ENCODE measurements around the gene ZFP69. TPM values are rescaled to one million over a fixed set of nuclear protein-coding genes. Genes with fewer than 3 reads are reported as not detected.
"Not testable (repeated sequence)": the region's sequence is repeated elsewhere in the genome, so short reads cannot be mapped to it uniquely, and the experiment has no call there.

The ZFP69 gene
- total RNA-seq, 4 donors from 2014 or later = 2.6 to 3.7 (median 3.6) TPM

DNA sequence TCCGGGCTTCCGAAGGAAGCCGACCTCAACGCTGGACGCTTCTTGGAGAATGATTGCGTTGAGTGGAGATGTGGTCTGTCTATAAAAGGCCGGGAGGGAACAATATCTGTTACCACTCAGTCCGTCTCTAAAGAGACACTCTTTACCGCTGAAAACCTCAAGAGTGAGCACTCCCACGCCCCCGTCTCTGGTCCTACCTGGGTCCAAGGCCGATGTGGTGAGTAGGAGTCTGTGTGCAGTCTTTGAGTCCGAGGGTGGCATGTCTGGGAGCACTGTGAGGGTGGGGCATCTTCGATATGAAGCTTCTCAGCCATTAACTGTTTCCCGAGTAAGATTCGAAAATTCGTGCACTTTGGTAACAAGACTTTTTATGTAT is 576 bp downstream of the ZFP69 start:
- H3K27me3 ChIP-seq = no peaks in the 10 kb centered on the region
- peaks cover 0 to 29% (median 16%) of the 10 kb centered on the region in 3 donors for H3K9me3 ChIP-seq
- peak overlapping the region; percentile 66 to 95 (median 88) for H3K4me3 ChIP-seq
- no peak for TF ChIP-seq POLR2A (IDR thresholded peaks at IDR 0.05)
- TF ChIP-seq, protein P1, sequence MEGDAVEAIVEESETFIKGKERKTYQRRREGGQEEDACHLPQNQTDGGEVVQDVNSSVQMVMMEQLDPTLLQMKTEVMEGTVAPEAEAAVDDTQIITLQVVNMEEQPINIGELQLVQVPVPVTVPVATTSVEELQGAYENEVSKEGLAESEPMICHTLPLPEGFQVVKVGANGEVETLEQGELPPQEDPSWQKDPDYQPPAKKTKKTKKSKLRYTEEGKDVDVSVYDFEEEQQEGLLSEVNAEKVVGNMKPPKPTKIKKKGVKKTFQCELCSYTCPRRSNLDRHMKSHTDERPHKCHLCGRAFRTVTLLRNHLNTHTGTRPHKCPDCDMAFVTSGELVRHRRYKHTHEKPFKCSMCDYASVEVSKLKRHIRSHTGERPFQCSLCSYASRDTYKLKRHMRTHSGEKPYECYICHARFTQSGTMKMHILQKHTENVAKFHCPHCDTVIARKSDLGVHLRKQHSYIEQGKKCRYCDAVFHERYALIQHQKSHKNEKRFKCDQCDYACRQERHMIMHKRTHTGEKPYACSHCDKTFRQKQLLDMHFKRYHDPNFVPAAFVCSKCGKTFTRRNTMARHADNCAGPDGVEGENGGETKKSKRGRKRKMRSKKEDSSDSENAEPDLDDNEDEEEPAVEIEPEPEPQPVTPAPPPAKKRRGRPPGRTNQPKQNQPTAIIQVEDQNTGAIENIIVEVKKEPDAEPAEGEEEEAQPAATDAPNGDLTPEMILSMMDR (IDR thresholded peaks at IDR 0.05) = no peak
- intact Hi-C loops (cut with DNase I) = no loop called here
- peaks cover 0 to 18% (median 0%) of the 10 kb centered on the region in 3 donors for H3K36me3 ChIP-seq
- WGBS, 2 donors = 1% methylated on average over 9 to 17 of the region's 17 CpGs
- peak overlapping the region; percentile 56 to 76 (median 63) for H3K27ac ChIP-seq
- DNase-seq = no peak
- H3K4me1 ChIP-seq = peaks cover 4 to 16% (median 8%) of the 10 kb centered on the region in 3 donors

DNA sequence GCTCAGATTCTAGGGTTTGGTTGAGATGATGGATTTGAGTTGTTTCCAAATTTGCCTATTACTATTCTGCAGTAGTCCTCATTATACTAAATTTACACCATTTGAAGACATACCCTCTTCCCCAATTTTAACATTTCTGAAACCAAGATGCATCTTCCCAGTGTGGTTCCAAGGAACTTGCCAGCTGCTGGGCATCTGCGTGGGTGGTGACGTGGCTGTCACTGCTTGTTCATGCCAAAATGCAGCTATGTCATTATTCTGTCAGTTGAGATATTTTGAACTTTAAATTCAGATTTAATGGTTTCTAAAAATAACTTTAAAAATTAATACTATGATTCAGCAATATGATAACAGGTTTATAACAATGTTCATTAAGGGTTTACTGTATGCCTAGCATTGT is 1.2 kb downstream of the ZFP69 start:
- Histone ChIP-seq H3K4me3 (peak overlapping the region in 3 of 4 donors; percentile 66 to 95 (median 85)), H3K27ac (no peak overlapping the region), H3K9me3 (peaks cover 0 to 23% (median 16%) of the 10 kb centered on the region in 3 donors), H3K27me3 (no peaks in the 10 kb centered on the region), H3K4me1 (peaks cover 4 to 16% (median 8%) of the 10 kb centered on the region in 3 donors), H3K36me3 (peaks cover 0 to 24% (median 0%) of the 10 kb centered on the region in 3 donors)
- 18 to 32% methylated on average over 2 of the region's 2 CpGs for WGBS, 2 donors
- intact Hi-C loops (cut with DNase I) = no loop called here
- no peak for DNase-seq
- no peak for TF ChIP-seq POLR2A (IDR thresholded peaks at IDR 0.05)
- TF ChIP-seq, protein P1 (IDR thresholded peaks at IDR 0.05) = no peak

DNA sequence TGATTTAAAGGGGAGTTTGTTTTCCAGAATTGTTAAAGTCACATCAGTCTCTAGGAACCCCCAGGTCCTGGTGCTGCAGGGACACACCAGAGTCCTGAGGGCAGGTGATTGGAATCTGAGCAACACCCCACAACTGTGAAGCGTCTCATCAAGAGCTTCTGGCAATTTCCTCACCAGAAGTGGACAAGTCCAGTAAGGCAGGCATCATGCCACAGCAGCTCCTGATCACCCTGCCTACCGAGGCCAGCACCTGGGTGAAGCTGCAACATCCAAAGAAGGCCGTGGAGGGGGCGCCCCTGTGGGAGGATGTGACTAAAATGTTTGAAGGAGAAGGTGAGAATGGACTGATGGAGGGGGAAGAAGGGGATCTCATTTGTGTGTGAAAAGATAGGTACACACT is 2.1 kb downstream of the ZFP69 start:
- intact Hi-C loops (cut with DNase I) = no loop called here
- H3K27ac ChIP-seq = no peak overlapping the region
- H3K36me3 ChIP-seq = peaks cover 0 to 33% (median 0%) of the 10 kb centered on the region in 3 donors
- no peak for TF ChIP-seq POLR2A (IDR thresholded peaks at IDR 0.05)
- TF ChIP-seq, protein P1 (IDR thresholded peaks at IDR 0.05) = no peak
- no peak overlapping the region for H3K4me3 ChIP-seq
- no peaks in the 10 kb centered on the region for H3K27me3 ChIP-seq
- peaks cover 4 to 16% (median 8%) of the 10 kb centered on the region in 3 donors for H3K4me1 ChIP-seq
- no peak for DNase-seq
- 82 to 83% methylated on average over 2 to 4 of the region's 4 CpGs for WGBS, 2 donors
- peaks cover 0 to 23% (median 16%) of the 10 kb centered on the region in 3 donors for H3K9me3 ChIP-seq

DNA sequence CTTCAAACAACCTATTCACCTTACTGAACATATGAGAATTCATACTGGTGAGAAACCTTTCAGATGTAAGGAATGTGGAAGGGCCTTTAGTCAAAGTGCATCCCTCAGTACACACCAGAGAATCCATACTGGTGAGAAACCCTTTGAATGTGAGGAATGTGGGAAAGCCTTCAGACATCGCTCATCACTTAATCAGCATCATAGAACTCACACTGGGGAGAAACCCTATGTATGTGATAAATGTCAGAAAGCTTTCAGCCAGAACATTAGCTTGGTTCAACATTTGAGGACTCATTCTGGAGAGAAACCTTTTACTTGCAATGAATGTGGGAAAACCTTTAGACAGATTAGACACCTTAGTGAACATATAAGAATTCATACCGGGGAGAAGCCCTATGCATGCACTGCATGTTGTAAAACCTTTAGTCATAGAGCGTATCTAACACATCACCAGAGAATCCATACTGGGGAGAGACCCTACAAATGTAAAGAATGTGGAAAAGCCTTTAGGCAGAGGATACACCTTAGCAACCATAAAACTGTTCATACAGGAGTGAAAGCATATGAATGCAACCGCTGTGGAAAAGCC is 18.3 kb downstream of the ZFP69 start:
- no peaks in the 10 kb centered on the region for H3K27me3 ChIP-seq
- TF ChIP-seq, protein P1 (IDR thresholded peaks at IDR 0.05) = no peak
- no peak for TF ChIP-seq POLR2A (IDR thresholded peaks at IDR 0.05)
- peaks cover under 1 to 75% (median 10%) of the 10 kb centered on the region in 3 donors for H3K36me3 ChIP-seq
- 97 to 100% methylated on average over 4 of the region's 4 CpGs for WGBS, 2 donors
- no peaks in the 10 kb centered on the region for H3K4me1 ChIP-seq
- intact Hi-C loops (cut with DNase I) = no loop called here
- no peak overlapping the region for H3K27ac ChIP-seq
- H3K4me3 ChIP-seq = no peak overlapping the region
- H3K9me3 ChIP-seq = peaks cover 0 to 92% (median 46%) of the 10 kb centered on the region in 3 donors
- DNase-seq = no peak

DNA sequence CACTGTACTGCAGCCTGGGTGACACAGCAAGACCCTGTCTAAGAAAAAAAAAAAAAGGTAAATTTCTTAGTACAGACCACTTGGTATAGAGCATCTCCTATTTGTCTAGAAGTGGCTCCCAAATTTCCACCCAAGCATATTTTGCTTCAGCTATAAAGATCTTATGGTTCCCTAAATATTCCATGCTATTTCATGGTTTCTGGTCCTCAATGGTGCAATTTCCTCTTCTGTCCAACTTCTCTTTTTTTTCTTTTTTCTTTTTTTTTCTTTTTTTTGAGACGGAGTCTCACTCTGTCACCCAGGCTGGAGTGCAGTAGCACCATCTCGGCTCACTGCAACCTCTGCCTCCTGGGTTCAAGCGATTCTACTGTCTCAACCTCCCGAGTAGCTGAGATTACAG is 25.6 kb downstream of the ZFP69 start:
- H3K4me1 ChIP-seq; H3K27ac ChIP-seq; H3K4me3 ChIP-seq; DNase-seq; intact Hi-C loops (cut with DNase I); H3K27me3 ChIP-seq: not testable (repeated sequence)
- peaks cover 0 to 18% (median 0%) of the 10 kb centered on the region in 3 donors for H3K36me3 ChIP-seq
- peaks cover 0 to 80% (median 19%) of the 10 kb centered on the region in 3 donors for H3K9me3 ChIP-seq
- 86 to 100% methylated on average over 4 of the region's 4 CpGs for WGBS, 2 donors
